ENCODE data around the gene ZNF438.
A peak's percentile ranks its signal among the peaks of the same experiment; 100 is the strongest.
"Not testable (repeated sequence)": the region's sequence is repeated elsewhere in the genome, so short reads cannot be mapped to it uniquely, and the experiment has no call there.

Gene ZNF438, protein sequence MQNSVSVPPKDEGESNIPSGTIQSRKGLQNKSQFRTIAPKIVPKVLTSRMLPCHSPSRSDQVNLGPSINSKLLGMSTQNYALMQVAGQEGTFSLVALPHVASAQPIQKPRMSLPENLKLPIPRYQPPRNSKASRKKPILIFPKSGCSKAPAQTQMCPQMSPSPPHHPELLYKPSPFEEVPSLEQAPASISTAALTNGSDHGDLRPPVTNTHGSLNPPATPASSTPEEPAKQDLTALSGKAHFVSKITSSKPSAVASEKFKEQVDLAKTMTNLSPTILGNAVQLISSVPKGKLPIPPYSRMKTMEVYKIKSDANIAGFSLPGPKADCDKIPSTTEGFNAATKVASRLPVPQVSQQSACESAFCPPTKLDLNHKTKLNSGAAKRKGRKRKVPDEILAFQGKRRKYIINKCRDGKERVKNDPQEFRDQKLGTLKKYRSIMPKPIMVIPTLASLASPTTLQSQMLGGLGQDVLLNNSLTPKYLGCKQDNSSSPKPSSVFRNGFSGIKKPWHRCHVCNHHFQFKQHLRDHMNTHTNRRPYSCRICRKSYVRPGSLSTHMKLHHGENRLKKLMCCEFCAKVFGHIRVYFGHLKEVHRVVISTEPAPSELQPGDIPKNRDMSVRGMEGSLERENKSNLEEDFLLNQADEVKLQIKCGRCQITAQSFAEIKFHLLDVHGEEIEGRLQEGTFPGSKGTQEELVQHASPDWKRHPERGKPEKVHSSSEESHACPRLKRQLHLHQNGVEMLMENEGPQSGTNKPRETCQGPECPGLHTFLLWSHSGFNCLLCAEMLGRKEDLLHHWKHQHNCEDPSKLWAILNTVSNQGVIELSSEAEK

DNA sequence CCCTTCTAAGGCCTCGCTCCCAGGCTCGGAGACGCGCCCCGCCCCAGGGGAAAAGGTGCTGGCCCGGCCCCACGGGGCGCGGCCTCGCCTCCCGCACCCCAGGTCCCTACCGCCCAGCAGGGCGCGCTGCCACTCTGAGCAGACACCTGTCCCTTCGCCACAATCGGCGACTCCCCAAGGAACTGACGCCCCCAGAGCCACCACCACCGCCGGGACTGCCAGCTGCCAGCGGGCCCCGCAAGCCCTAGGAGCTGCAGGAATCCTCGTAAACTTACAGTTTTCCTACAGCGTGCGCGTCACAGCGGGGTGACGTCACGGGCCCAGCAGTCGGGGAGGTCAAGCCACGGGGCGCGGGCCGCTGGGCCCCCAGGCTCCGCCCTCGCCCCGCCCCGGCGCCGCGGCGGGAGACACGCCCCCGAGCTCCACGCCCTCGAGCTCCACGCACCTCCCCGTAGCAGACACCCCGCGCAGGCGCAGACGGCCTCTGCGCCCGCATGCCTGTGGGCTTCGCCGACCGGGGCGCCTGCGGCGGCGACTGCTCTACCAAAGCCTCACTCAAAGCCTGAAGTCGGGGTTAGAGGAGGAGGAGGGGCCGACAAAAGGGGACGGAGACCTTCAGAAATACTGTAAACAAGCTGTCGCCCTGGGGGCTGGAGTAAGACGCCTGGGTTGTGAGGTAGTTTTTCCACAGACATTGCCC is at the start of gene ZNF438:
Gene ZNF438 (minus strand): TSS at position 308 of the 700 bp plus-strand sequence. CDS start 154,831 bp downstream, outside the sequence.
- DNase-seq = peak; percentile 86 to 92 (median 89)

DNA sequence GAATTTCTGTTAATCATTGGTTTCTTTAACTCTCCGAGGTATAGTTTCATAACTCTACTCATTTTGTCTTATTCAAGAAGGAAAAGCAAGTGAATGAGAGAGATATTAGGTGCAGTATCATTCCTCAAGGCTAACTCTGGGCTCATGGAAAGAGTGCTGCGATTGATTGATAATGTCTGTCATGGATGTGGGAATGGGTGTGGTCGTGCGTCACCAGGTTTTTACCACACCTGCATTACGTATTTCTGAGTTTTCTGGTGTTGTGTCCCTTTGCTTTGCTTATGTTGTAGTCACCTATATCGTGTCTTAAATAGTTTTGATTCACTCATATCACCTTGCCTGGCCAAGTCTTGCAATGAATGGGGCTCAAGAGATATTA is 44.9 kb upstream of the ZNF438 start:
- DNase-seq = no peak

DNA sequence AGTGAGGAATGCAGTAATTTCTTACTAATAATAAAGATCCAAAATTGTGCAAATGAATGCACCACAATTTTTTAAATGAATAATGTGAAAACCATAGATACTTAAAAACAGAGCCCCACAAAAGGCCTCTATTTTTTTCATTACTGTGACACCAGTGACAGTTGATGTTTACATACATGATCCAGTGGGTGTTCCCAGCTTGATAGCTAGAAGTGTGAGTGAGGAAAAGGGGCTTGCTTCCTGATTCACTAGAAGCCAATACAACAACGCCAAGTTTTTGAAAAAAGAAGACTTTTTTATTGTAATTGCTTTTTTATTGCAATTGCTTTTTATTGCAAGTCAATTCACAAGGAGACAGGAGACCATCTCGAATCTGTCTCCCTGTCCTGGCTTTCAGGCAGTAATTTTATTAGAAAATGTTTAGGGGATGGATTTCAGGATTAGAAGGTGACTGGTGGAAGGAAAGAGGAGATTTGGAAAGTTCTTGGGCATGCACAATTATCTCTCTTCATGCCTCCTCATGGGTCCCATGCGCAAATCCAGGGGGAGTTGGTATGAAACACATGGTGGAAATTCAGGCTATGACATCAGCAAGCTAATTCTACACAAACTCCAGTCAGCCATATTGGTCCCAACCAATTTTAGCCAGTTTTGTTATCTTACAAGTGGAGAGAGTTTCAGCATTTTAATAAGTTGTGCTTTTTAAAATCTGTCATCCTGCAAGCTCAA is 44.4 kb upstream of the ZNF438 start:
- DNase-seq = no peak

DNA sequence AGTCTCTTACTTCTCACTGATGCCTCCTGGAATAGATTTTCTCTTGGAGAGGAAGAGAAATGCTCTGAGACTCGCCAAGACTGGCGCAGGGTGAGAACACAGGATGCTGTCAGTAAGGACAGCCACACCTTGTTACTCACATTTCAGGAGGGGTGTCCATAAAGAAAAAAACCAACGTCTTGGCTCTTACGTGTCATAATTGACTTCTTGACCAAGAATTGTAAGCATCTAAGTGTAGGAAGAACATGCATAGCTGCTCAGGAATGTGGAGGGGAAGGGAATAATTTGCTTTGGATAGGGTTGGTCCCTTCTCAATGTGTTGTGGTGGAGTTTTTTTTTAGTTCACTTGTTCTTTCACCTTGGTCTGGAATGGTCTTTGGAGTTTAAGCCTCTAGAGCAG is 43.8 kb upstream of the ZNF438 start:
- no peak for DNase-seq

DNA sequence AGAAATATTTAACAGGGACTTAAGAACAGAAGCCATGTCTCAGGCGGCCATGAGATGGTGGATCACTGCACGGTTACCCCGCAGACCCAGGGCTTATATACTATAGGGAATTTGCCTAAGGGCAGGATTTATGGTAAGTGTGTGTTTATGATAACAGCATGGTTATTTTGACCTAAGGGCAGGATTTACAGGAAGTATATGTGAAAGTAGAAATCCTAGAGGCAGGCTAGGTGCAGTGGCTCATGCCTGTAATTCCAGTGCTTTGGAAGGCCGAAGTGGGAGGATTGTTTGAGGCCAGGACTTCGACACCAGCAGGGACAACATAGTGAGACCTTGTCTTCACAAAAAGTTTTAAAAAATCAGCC is 43.0 kb upstream of the ZNF438 start:
- DNase-seq = no peak

DNA sequence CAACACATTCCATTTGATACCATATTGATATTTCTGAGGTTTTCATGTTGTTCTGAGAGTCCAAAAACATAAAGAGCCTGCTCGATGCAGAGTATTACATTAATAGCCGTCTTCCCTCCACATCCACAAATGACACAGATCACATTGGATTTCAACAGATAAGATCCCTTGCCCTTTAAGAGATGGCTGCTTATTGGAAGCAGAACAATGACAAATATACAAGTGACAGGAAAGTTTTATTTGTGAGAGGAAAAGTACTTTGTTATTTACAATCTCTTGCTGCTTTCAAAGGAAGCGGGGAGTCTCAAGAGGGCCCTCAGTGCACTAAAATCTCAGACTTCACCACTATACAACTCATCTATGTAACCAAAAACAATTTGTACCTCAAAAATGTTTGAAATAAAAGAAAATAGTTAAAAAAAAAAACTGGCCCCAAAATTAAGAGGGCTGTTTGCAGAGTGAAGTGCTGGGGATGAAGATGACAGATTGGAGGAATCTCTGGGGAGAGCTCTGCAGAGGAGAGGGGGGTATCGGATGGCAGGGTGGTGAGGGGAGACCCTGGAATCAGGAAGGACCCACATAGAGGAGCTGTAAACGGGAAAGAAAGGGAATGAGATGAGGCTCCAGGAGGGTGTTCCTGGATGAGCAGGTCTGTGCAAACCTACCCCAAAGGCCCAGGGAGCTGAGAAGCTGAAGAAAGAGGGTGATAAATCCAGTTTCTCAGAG is 42.5 kb upstream of the ZNF438 start:
- no peak for DNase-seq

DNA sequence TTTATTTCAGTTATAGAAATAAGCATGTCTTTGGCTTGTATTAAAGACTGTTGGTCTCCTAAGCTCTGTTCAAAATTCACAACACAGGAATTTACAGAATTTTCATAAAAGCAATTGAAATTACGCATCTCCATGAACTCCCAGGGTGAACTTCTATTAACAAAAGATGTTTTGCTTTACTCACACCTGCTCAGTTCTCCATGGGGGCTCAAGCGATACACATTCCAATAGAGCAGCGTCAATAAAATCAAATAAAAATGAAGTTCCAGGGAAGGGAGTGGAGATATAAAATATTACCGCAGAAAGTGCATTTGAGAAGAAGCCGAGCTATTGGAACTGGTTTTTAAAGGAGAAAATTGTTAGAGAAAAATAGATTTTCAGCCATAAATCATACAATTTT is 41.5 kb upstream of the ZNF438 start:
- no peak for DNase-seq

DNA sequence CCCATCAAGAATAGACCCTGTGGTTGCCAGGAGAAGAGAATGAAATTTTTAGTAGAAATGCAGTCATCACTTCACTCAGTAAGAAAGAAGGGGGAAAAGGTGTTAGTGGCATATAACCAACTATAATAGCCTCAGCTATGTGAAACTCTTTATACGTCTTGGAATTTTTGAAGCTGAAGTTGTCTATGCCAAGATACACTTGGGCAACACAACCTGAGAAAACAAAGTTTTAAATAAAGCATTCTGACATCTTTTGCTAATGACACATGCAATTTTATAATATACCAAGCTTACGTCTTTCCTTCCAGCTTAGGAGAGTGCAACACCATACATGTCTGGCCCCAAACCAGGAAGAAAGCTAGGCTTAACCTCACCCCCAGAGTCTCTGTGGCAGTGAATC is 40.8 kb upstream of the ZNF438 start:
- no peak for DNase-seq

DNA sequence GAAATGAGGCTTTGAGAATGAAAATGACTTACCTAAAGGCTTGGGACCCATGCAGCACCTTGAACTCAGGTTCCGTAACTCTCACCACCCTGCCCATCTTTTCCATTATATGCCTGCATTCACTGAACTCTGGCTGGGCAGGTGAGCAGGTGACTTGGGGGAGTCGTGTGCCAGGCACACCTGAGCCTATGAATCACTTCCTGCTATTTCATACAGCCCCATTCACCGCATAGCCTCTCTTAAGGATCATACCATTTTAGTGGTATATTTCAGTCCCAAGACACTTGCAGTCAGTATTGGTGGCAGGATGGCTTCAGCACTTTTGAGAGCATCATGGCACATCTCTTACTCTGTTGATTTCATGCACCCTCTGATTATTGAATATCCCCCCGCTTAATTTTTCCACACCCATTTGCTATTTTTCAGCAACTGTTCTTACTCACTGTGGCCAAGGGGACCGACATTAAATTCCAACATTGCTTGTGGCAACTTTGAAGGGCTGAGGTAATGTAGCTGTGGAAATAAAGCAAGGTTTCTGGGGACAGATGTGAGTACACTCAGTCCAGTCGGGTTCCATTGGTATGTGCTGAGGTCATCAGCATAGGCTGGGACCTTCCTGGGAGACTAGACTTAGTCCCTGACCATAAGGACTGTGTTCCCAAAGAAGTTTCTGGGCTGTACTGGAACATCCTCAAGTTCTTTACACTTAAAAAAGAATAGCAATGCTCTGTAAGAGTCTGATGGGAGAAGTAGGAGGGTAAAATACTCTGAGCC is 39.8 kb upstream of the ZNF438 start:
- no peak for DNase-seq

DNA sequence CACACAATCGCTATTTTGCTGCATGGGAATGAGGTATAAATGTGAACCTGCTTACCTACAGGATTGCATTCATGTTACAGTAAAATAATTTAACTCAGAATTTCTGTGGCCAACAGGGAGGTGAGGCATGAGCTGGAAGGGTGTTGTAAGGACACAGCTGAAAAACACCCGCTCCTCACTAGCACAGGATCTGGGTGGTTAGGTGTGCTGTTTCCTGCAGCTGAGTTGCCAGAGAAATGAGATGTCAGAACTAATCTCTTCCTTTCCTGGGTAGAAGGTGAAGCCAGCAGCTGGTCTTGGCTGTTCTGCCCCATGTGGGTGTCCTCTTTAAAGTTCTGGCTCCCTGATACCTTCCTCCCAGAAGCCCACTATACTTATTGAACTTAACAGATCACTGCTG is 39.0 kb upstream of the ZNF438 start:
- DNase-seq = no peak

DNA sequence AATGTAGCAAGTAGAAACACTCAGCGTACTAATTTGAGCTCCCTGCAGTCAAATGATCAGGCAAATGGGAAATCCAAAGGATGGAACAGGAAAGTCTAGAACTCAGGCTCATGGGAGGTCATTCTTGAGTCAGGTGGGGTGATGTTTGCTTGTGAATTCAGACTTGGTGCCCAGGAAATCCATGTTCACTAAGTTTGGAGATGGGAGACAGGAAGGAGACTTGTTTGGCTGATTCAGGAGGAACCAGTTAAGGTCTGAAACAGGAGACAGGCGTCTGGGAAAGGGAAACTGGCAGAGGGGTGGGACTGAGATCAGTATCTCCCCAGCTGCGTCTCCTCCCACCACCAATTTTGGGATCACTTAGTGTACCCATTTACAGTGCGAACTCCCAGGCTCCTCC is 38.4 kb upstream of the ZNF438 start:
- no peak for DNase-seq

DNA sequence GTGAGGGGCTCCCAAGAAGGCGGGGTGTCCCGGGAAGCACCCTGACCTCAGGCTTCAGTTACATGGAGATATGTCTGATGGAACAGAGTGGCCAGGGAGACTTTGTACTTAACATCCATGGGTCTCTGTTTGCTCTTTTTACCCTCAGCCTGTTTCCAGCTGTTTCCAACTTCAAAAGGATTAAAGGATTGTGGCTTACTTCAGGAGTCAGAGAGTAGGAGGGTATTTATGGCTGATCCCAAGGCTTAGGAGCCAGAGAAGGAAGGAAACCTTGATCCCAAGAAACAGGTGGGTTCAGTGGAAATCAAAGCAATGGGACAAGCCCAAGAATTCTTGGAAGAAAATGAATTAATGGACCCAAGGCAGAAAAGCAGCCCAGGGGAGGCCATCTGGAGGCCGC is 37.7 kb upstream of the ZNF438 start:
- no peak for DNase-seq

DNA sequence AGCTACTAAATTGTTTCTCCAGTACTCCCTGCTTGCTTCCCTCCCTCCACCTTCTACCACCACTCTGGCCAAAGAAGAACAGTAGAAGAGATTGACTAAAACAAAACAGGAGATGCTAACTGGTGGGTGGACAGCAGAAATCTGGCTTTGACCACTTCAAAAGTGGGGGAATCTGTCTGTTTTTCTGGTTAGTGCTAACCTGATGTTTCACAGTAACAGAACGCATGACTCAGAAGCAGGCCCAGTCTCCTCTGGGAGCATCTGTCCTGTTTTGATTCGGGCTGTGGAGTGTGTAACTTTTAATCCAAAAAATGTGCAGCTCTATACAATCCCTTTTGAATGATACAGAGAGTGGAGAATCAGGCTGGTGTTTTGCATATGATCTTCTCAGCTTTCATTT is 32.7 kb upstream of the ZNF438 start:
- no peak for DNase-seq

DNA sequence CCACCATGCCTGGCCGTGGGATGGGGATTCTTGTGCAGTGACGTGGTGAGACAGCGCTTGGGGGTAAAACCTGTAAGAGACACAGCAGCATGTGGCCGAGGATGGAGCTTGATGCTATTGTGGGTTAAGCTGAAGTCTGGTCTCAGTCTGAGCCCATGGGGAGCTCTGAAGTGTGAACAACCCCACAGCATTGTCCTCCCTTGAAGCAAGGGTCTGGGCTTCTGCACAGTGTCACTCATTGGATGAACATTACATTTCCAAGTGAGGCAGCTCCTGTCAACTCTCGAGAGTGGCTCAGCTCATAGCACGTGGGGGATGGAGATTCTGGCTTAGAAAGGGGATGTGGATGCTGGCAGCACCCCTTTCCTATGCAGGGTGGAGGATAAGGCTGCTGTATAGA is 32.2 kb upstream of the ZNF438 start:
- no peak for DNase-seq

DNA sequence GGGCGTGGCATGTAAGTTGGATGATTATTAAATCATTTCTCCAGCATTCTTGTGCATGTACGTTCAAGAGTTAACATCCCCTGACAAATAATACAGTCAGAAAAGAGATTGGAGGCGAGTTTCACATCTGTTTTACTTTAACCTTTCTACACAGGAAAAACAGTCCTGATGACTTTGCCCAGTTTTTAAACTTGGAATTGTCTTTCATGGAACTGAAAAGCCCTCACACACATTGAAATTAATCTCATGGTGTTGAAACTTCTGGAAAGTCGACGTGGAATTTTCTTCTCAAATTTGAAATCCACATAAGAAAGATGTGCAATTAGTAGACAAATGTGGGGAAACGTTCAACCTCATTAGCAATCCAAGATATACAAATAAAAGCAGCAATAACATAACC is 31.2 kb upstream of the ZNF438 start:
- no peak for DNase-seq

DNA sequence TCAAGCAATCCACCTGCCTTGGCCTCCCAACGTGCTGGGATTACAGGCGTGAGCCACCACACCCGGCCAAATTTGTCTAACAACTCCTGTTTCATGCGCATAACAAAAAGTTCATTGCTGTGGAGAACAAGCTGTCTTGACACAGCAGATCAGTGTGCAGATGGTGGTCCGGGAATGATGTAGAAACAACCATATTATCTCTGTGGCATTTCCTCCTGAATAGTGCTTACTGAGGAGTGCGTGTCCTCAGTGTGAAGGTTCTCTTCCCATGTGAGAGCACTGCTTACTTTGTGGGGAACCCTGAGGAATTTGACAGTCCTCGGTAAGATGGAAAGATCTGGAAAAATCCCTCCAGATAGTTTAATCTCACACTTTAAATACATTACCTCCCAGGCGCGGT is 30.3 kb upstream of the ZNF438 start:
- no peak for DNase-seq

DNA sequence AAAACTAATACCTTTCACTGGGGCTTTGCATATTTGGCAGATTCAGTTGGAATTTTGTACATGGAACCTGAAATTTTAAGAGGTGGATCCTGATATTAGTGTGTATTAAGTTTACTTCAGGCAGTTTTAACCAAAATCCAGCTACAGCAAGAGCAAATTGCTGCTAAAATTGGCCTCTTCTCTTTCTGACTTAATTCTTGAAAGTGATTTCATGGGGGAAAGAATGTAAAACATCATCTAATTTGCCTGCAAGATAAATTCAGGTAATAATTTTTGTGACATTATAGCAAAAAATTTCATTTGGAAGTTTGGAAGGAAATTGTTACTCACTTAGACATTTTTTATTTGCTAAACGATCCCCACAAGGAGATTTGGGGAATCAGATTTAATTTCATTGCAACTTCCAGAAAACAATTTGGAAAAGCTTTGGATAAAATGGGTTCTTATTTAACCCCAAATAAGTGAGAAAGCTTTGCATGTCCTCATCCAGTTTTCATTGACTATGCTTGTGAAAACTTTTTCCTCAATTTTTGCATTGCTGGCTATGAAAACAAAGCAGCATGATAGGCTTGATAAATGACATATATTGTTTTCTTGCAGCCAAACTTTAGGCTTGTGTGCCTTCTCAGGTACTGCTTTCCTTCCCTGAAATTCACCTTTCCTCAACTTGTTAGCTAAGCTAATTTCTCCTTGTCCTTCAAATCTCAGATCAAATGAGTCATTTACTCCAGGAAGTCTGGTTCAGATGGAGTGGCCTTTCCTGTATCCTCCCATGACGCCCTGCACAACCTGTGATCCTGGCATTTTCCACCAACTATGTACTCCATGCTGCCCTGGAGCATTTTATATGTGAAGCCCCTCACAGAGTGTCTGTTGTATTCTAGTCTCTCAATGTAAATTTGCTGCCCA is 27.4 kb upstream of the ZNF438 start:
- no peak for DNase-seq

DNA sequence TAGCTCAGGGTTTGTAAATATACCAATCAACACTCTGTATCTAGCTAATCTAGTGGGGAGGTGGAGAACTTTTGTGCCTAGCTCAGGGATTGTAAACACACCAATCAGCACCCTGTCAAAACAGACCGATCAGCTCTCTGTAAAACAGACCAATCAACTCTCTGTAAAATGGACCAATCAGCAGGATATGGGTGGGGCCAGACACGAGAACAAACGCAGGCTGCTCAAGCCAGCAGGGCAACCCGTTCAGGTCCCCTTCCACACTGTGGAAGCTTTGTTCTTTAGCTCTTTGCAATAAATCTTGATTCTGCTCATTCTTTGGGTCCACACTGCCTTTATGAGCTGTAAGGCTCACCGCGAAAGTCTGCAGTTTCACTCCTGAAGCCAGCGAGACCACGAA is 25.0 kb upstream of the ZNF438 start:
- DNase-seq = not testable (repeated sequence)

DNA sequence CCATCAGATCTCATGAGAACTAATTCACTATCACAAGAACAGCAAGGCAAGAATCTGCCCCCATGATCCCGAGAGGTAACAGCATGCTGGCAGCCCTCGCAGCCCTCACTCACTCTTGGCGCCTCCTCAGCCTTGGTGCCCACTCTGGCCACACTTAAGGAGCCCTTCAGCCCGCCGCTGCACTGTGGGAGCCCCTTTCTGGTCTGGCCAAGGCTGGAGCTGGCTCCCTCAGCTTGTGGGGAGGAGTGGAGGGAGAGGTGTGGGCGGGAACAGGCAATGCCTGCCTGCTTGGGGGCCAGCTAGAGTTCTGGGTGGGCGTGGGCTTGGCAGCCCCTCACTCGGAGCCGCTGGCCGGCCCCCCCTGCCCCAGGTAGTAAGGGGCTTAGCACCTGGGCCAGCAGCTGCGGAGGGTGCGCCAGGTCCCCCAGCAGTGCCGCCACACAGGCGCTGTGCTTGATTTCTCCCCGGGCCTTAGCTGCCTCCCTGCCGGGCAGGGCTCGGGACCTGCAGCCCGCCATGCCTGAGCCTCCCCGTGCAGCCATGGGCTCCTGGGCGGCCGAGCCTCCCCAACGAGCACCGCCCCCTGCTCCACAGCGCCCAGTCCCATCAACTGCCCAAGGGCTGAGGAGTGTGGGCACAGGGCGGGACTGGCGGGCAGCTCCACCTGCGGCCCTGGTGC is 24.0 kb upstream of the ZNF438 start:
- no peak for DNase-seq

DNA sequence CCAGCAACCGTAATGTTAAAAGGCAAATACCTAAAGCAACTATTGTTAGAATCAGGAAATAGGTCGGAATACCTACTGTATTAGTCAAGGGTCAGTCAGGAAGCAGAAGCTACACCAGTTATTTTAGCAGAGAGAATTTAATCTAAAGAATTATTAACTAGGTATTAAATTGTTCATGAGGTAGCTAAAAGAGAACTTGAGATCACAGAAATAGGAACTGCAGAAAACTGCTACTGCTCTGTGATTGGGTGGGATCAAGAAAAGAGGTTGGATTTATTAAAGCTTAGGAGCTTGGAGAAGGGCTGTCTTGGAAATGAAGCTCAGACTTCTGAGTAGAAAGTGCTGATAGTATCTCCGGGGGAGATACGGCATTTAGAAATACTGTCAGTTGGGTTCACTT is 20.0 kb upstream of the ZNF438 start:
- no peak for DNase-seq

Measured in activated CD4-positive, CD25-positive, alpha-beta regulatory T cell (primary cell).